Thyroid gland (tissue), 4 donors: ENCODE measurements around the gene RIMS3. TPM values are rescaled to one million over a fixed set of nuclear protein-coding genes. Genes with fewer than 3 reads are reported as not detected.

ENCODE experiments used
- DNase-seq, 2 donors: peaks; one replicate each; pipeline ENCODE4 v3.0.0-alpha.2; 2019
- H3K27ac ChIP-seq, 3 donors: fragments of 200-600 bp; sonication (generic); 1 replicate in 2 of 3; 2 replicates in 1 of 3; pipeline ENCODE4 v1.5.1; 2016 to 2019; ENCODE audit warnings: mild to moderate bottlenecking in 1 of 3, moderate library complexity in 1 of 3
- H3K27me3 ChIP-seq: fragments of 200-600 bp; sonication (generic); one replicate; pipeline ENCODE4 v1.5.1; 2019
- H3K36me3 ChIP-seq, 2 donors: fragments of 200-600 bp; sonication (generic); one replicate each; pipeline ENCODE4 v1.5.1; 2016 to 2019
- H3K4me1 ChIP-seq, 2 donors: fragments of 200-600 bp; sonication (generic); one replicate each; pipeline ENCODE4 v1.5.1; 2017 to 2019
- H3K4me3 ChIP-seq, 3 donors: fragments of 200-600 bp; sonication (generic); replicated peaks in 1 of 3; 1 replicate in 2 of 3; 2 replicates in 1 of 3; pipeline ENCODE4 v1.5.1; 2016; ENCODE audit warnings: mild to moderate bottlenecking in 1 of 3
- H3K9me3 ChIP-seq: fragments of 200-600 bp; sonication (generic); one replicate; pipeline ENCODE4 v1.5.1; 2017
- CTCF ChIP-seq, 6 experiments: fragments of 200-600 bp in 3 of 6; fragments of 450-650 bp in 3 of 6; sonication (generic) in 3 of 6; IDR thresholded peaks; one replicate each; pipeline ENCODE4 v1.5.1; 2016 to 2019; ENCODE audit warnings: antibody characterized with exemption in 6 of 6, mild to moderate bottlenecking in 2 of 6, inconsistent platforms in 1 of 6, moderate library complexity in 1 of 6
- POLR2A ChIP-seq, 2 donors: fragments of 450-650 bp; IDR thresholded peaks; one replicate each; pipeline ENCODE4 v1.6.1; 2017; ENCODE audit warnings: antibody characterized with exemption in 2 of 2, mild to moderate bottlenecking in 2 of 2, moderate library complexity in 1 of 2
- WGBS, 2 donors: methylation state at CpG; one replicate each; pipeline ENCODE4 v1.1.5; 2017; 5-methylcytosine and 5-hydroxymethylcytosine counted together
- intact Hi-C: fragments of 100-400 bp; cut with DNase I; formaldehyde crosslinking; loops from one replicate; pipeline ENCODE4 v1.15.1; 2023
- total RNA-seq, 4 donors: library from RNA; depleted of rRNA; stranded (reverse); fragments of >200 nt; gene quantifications; one replicate each; pipeline ENCODE4 v1.2.3, GENCODE V29; 2016

Gene RIMS3
- total RNA-seq, 4 donors from 2014 or later, result 2.1 to 4.4 (median 3.5) TPM

GRCh38 chr1:40673452-40673851, 8.0 kb upstream of the RIMS3 start:
- intact Hi-C loops, result no loop called here
- WGBS, 2 donors, result 84 to 85% methylated on average over 4 of the region's 4 CpGs

GRCh38 chr1:40668769-40669525, 3.5 kb upstream of the RIMS3 start:
- Histone ChIP-seq H3K27ac (no peak overlapping the region), H3K36me3 (no peaks in the 10 kb centered on the region), H3K27me3 (no peaks in the 10 kb centered on the region), H3K4me1 (peaks cover 0 to 10% of the 10 kb centered on the region in 2 donors), H3K9me3 (no peaks in the 10 kb centered on the region), H3K4me3 (no peak overlapping the region)
- WGBS, 2 donors, result 16 to 17% methylated on average over 17 to 19 of the region's 21 CpGs
- intact Hi-C loops, result loop anchor here (5.0 kb wide), 1 partner anchor 57 kb away; no protein-coding TSS in a partner anchor
- DNase-seq, result peak; percentile 77 to 82
- peak; percentile 77 to 99 (median 88) for TF ChIP-seq CTCF (IDR thresholded peaks at IDR 0.05)
- no peak for TF ChIP-seq POLR2A (IDR thresholded peaks at IDR 0.05)

More at GRCh38 chr1:40673452-40673851, 8.0 kb upstream of the RIMS3 start:
- Histone ChIP-seq H3K4me3 (no peak overlapping the region), H3K9me3 (no peaks in the 10 kb centered on the region), H3K27me3 (no peaks in the 10 kb centered on the region), H3K27ac (no peak overlapping the region), H3K36me3 (no peaks in the 10 kb centered on the region), H3K4me1 (peaks cover 0 to 4% of the 10 kb centered on the region in 2 donors)
- no peak for DNase-seq
- no peak for TF ChIP-seq CTCF (IDR thresholded peaks at IDR 0.05)
- TF ChIP-seq POLR2A (IDR thresholded peaks at IDR 0.05), result no peak

- Histone ChIP-seq H3K4me1 (peaks cover 0 to 10% of the 10 kb centered on the region in 2 donors), H3K4me3 (peak overlapping the region in 2 of 3 donors; percentile 53 to 67), H3K27me3 (no peaks in the 10 kb centered on the region), H3K27ac (no peak overlapping the region), H3K9me3 (no peaks in the 10 kb centered on the region), H3K36me3 (no peaks in the 10 kb centered on the region)
- DNase-seq, result peak; percentile 6 to 8
- intact Hi-C loops, result loop anchor here (5.0 kb wide), 1 partner anchor 52 kb away; no protein-coding TSS in a partner anchor
- TF ChIP-seq POLR2A (IDR thresholded peaks at IDR 0.05), result no peak
- TF ChIP-seq CTCF (IDR thresholded peaks at IDR 0.05), result no peak
- WGBS, 2 donors, result 35 to 57% methylated on average over 2 of the region's 2 CpGs
These were observed 691 bp downstream of the RIMS3 start for GRCh38 chr1:40664791-40665190.

GRCh38 chr1:40664167-40664537, 1.3 kb downstream of the RIMS3 start:
- TF ChIP-seq CTCF (IDR thresholded peaks at IDR 0.05), result no peak
- Histone ChIP-seq H3K4me3 (no peak overlapping the region), H3K36me3 (no peaks in the 10 kb centered on the region), H3K9me3 (no peaks in the 10 kb centered on the region), H3K27ac (no peak overlapping the region), H3K27me3 (no peaks in the 10 kb centered on the region), H3K4me1 (peaks cover 0 to 10% of the 10 kb centered on the region in 2 donors)
- intact Hi-C loops, result no loop called here
- WGBS, 2 donors, result 80 to 86% methylated on average over 1 of the region's 1 CpG
- no peak for DNase-seq
